Stimulated activated memory B cell treated with anti-CD40 and anti-IgM and Interleukin-4, amounts not matched to agents 10 μg/mL and 1 μg/mL and 100 μg/mL, for 72 hours (primary cell): ENCODE data around the gene NUBPL.
"Not testable (repeated sequence)": the region's sequence is repeated elsewhere in the genome, so short reads cannot be mapped to it uniquely, and the experiment has no call there.

Experiments used
- ATAC-seq: fragments of 150-1000 bp; cut with Tn5 transposase; 2 replicates; pipeline ENCODE4 v1.10.0; 2021
- H3K27ac Mint-ChIP-seq: one replicate; pipeline ENCODE4 v1.8.0; 2022; ENCODE audit warnings: mild to moderate bottlenecking, mixed read lengths
- H3K27me3 Mint-ChIP-seq: one replicate; pipeline ENCODE4 v1.8.0; 2022; ENCODE audit warnings: mixed read lengths
- H3K36me3 Mint-ChIP-seq: one replicate; pipeline ENCODE4 v1.8.0; 2022; ENCODE audit warnings: mixed read lengths
- H3K4me1 Mint-ChIP-seq: one replicate; pipeline ENCODE4 v1.8.0; 2022; ENCODE audit warnings: mixed read lengths
- H3K4me3 Mint-ChIP-seq: one replicate; pipeline ENCODE4 v1.8.0; 2022; ENCODE audit warnings: mild to moderate bottlenecking, moderate library complexity, mixed read lengths
- H3K9me3 Mint-ChIP-seq: one replicate; pipeline ENCODE4 v1.8.0; 2022; ENCODE audit warnings: mixed read lengths

Gene NUBPL

DNA sequence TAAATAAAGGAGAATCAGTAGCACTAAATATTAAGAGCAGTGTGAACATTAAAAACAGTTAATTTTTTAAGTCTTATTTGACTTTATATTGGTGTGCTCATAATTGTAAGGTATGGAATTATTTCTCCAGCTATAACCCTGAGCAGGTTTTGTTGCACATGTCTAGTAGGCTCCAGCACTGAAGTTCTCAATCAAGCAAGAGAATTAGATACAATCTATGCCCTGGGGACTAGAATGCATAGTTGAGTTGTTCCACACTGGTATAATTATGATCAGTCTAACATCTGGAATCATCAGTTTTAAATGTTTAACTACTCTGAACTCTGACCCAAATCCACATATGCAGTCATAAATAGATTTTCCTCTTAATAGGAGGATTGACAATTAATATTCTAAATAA lies 258.1 kb downstream of the NUBPL start:
- Mint-ChIP-seq H3K36me3 (peaks cover 33% of the 10 kb centered on the region), H3K27ac (no peak overlapping the region), H3K9me3 (peaks cover 2% of the 10 kb centered on the region)

DNA sequence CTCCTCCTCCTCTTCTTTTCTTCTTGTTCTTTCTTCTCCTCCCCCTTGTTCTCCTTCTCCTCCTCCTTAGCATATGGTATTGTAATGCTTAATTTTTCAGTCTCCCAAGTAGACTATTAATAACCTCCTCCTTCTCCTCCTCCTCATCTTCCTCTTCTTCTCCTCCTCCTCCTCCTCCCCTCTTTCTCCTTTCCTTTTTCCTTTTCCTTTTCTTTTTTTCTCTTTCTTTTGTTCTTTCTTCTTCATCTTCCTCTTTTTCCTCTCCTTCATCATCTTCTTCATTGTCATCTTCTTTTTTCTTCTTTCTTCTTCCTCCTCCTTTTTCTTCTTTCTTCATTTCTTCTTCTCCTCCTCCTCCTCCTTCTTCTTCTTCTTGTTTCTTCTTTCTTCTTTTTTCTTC lies 264.3 kb downstream of the NUBPL start:
- ATAC-seq, result no peak
- Mint-ChIP-seq H3K4me1 (no peaks in the 10 kb centered on the region), H3K36me3 (peaks cover 17% of the 10 kb centered on the region), H3K27ac (no peak overlapping the region), H3K9me3 (no peaks in the 10 kb centered on the region), H3K4me3 (no peak overlapping the region), H3K27me3 (no peaks in the 10 kb centered on the region)

More for the DNA sequence above, 258.1 kb downstream of the NUBPL start:
- no peak for ATAC-seq
- Mint-ChIP-seq H3K4me3 (no peak overlapping the region), H3K27me3 (no peaks in the 10 kb centered on the region), H3K4me1 (no peaks in the 10 kb centered on the region)

- Mint-ChIP-seq H3K4me1 (no peaks in the 10 kb centered on the region), H3K27me3 (no peaks in the 10 kb centered on the region), H3K36me3 (peaks cover 30% of the 10 kb centered on the region), H3K27ac (no peak overlapping the region), H3K4me3 (no peak overlapping the region), H3K9me3 (no peaks in the 10 kb centered on the region)
- ATAC-seq, result no peak
These were observed 266.1 kb downstream of the NUBPL start for GRCh38 chr14:31827325-31827724.

- Mint-ChIP-seq H3K36me3 (peaks cover 30% of the 10 kb centered on the region), H3K9me3 (no peaks in the 10 kb centered on the region), H3K27ac (no peak overlapping the region)
These were observed 268.0 kb downstream of the NUBPL start for GRCh38 chr14:31828946-31829868.

GRCh38 chr14:31834616-31835015 lies 273.4 kb downstream of the NUBPL start:
- no peak for ATAC-seq
- no peaks in the 10 kb centered on the region for H3K4me1 Mint-ChIP-seq
- H3K9me3 Mint-ChIP-seq, result no peaks in the 10 kb centered on the region
- no peak overlapping the region for H3K4me3 Mint-ChIP-seq
- peaks cover 44% of the 10 kb centered on the region for H3K36me3 Mint-ChIP-seq
- no peaks in the 10 kb centered on the region for H3K27me3 Mint-ChIP-seq
- no peak overlapping the region for H3K27ac Mint-ChIP-seq

More at GRCh38 chr14:31828946-31829868, 268.0 kb downstream of the NUBPL start:
- H3K4me3 Mint-ChIP-seq, result no peak overlapping the region
- no peaks in the 10 kb centered on the region for H3K27me3 Mint-ChIP-seq
- no peak for ATAC-seq
- H3K4me1 Mint-ChIP-seq, result no peaks in the 10 kb centered on the region

- no peak overlapping the region for H3K4me3 Mint-ChIP-seq
- no peak for ATAC-seq
- no peaks in the 10 kb centered on the region for H3K4me1 Mint-ChIP-seq
- no peak overlapping the region for H3K27ac Mint-ChIP-seq
- H3K9me3 Mint-ChIP-seq, result no peaks in the 10 kb centered on the region
- H3K27me3 Mint-ChIP-seq, result no peaks in the 10 kb centered on the region
- H3K36me3 Mint-ChIP-seq, result peaks cover 49% of the 10 kb centered on the region
These were observed 273.8 kb downstream of the NUBPL start for GRCh38 chr14:31835049-31835448.

DNA sequence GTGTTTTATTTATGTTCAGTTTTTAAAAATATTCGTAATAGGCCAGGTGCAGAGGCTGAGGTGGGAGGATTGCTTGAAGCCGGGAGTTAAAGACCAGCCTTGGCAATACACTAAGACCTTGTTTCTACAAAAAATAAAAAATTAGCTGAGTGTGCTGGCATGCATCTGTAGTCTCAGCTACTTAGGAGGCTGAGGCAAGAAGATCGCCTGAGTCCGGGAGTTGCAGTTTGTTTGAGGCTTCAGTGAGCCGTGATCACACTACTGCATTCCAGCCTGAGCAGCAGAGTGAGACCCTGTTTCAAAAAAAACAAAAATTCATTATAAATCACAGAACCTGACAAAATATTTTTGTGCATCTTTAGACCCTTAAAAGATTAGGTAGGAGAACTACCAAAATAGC lies 275.8 kb downstream of the NUBPL start:
- H3K27ac Mint-ChIP-seq, result no peak overlapping the region
- no peaks in the 10 kb centered on the region for H3K4me1 Mint-ChIP-seq
- no peak for ATAC-seq
- no peak overlapping the region for H3K4me3 Mint-ChIP-seq
- H3K27me3 Mint-ChIP-seq, result no peaks in the 10 kb centered on the region
- peaks cover 43% of the 10 kb centered on the region for H3K36me3 Mint-ChIP-seq
- H3K9me3 Mint-ChIP-seq, result no peaks in the 10 kb centered on the region

GRCh38 chr14:31842899-31843298 lies 281.7 kb downstream of the NUBPL start:
- Mint-ChIP-seq H3K9me3 (no peaks in the 10 kb centered on the region), H3K27ac (no peak overlapping the region), H3K36me3 (peaks cover 42% of the 10 kb centered on the region), H3K4me1 (no peaks in the 10 kb centered on the region), H3K27me3 (no peaks in the 10 kb centered on the region), H3K4me3 (no peak overlapping the region)
- no peak for ATAC-seq

GRCh38 chr14:31843361-31844091 lies 282.3 kb downstream of the NUBPL start:
- no peak overlapping the region for H3K27ac Mint-ChIP-seq
- H3K4me3 Mint-ChIP-seq, result no peak overlapping the region
- no peaks in the 10 kb centered on the region for H3K27me3 Mint-ChIP-seq
- no peak for ATAC-seq
- H3K9me3 Mint-ChIP-seq, result no peaks in the 10 kb centered on the region
- H3K36me3 Mint-ChIP-seq, result peaks cover 36% of the 10 kb centered on the region
- no peaks in the 10 kb centered on the region for H3K4me1 Mint-ChIP-seq

GRCh38 chr14:31854508-31855075 lies 293.4 kb downstream of the NUBPL start:
- H3K36me3 Mint-ChIP-seq, result peaks cover 82% of the 10 kb centered on the region
- no peaks in the 10 kb centered on the region for H3K9me3 Mint-ChIP-seq
- no peaks in the 10 kb centered on the region for H3K4me1 Mint-ChIP-seq
- H3K27ac Mint-ChIP-seq, result no peak overlapping the region
- no peak overlapping the region for H3K4me3 Mint-ChIP-seq
- ATAC-seq, result no peak
- H3K27me3 Mint-ChIP-seq, result no peaks in the 10 kb centered on the region

DNA sequence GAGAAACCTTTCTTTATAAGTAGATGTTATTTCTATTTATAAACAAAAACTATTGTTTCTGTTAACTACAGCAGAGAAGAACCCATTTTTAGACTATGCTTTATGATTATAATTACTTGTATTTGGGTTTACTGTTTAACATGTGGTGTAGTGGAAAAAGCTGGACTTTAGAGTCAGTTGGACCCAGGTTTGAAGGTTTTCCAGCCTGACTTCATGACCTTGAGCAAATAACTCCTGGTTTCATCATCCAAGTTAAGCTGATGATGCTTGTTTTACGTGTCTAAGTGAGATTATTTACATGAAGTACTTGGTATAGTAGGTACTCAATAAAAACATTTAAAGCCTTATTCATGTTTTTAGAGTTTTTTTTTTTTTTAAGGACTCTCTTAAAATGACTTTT lies 294.1 kb downstream of the NUBPL start:
- Mint-ChIP-seq H3K36me3 (peaks cover 79% of the 10 kb centered on the region), H3K4me1 (no peaks in the 10 kb centered on the region), H3K27me3 (no peaks in the 10 kb centered on the region), H3K4me3 (no peak overlapping the region), H3K27ac (no peak overlapping the region), H3K9me3 (no peaks in the 10 kb centered on the region)
- no peak for ATAC-seq

- H3K36me3 Mint-ChIP-seq, result peaks cover 78% of the 10 kb centered on the region
- H3K27ac Mint-ChIP-seq, result not testable (repeated sequence)
These were observed 294.8 kb downstream of the NUBPL start for GRCh38 chr14:31856003-31856402.

GRCh38 chr14:31858868-31859267 lies 297.7 kb downstream of the NUBPL start:
- H3K27me3 Mint-ChIP-seq, result no peaks in the 10 kb centered on the region
- no peak for ATAC-seq
- H3K36me3 Mint-ChIP-seq, result peaks cover 73% of the 10 kb centered on the region
- H3K4me1 Mint-ChIP-seq, result no peaks in the 10 kb centered on the region
- no peak overlapping the region for H3K27ac Mint-ChIP-seq
- no peak overlapping the region for H3K4me3 Mint-ChIP-seq
- peaks cover 6% of the 10 kb centered on the region for H3K9me3 Mint-ChIP-seq

More at GRCh38 chr14:31856003-31856402, 294.8 kb downstream of the NUBPL start:
- H3K27me3 Mint-ChIP-seq, H3K4me3 Mint-ChIP-seq, H3K4me1 Mint-ChIP-seq, ATAC-seq, H3K9me3 Mint-ChIP-seq: not testable (repeated sequence)

GRCh38 chr14:31864937-31865855 lies 304.0 kb downstream of the NUBPL start:
- Mint-ChIP-seq H3K4me3 (no peak overlapping the region), H3K27ac (no peak overlapping the region), H3K27me3 (no peaks in the 10 kb centered on the region), H3K9me3 (peaks cover 42% of the 10 kb centered on the region), H3K36me3 (peaks cover 37% of the 10 kb centered on the region), H3K4me1 (peaks cover 7% of the 10 kb centered on the region)
- ATAC-seq, result no peak

DNA sequence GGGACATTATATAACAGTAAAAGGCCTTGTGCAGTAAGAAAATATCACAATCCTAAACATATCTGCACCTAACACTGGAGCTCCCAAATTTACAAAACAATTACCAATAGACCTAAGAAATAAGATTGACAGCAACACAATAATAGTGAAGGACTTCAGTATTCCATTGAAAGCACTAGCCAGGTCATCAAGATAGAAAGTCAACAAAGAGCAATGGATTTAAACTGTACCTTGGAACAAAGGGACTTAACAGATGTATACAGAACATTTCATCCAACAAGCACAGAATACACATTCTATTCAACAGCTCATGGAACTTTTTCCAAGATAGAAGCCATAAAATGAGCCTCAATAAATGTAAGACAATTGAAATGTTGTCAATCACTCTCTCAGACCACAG lies 306.4 kb downstream of the NUBPL start:
- H3K4me3 Mint-ChIP-seq, result no peak overlapping the region
- peaks cover 7% of the 10 kb centered on the region for H3K4me1 Mint-ChIP-seq
- H3K27ac Mint-ChIP-seq, result no peak overlapping the region
- peaks cover 19% of the 10 kb centered on the region for H3K36me3 Mint-ChIP-seq
- H3K9me3 Mint-ChIP-seq, result peaks cover 37% of the 10 kb centered on the region
- ATAC-seq, result no peak
- no peaks in the 10 kb centered on the region for H3K27me3 Mint-ChIP-seq
